KG1 (cell line): ENCODE results near the gene SMIM14.
A peak's percentile ranks its signal among the peaks of the same experiment; 100 is the strongest.
"Not testable (repeated sequence)": the region's sequence is repeated elsewhere in the genome, so short reads cannot be mapped to it uniquely, and the experiment has no call there.

ENCODE experiments used
- DNase-seq: peaks from one replicate; lab custom pipeline; 2025; lab: John Stamatoyannopoulos, UW

SMIM14 gene

DNA sequence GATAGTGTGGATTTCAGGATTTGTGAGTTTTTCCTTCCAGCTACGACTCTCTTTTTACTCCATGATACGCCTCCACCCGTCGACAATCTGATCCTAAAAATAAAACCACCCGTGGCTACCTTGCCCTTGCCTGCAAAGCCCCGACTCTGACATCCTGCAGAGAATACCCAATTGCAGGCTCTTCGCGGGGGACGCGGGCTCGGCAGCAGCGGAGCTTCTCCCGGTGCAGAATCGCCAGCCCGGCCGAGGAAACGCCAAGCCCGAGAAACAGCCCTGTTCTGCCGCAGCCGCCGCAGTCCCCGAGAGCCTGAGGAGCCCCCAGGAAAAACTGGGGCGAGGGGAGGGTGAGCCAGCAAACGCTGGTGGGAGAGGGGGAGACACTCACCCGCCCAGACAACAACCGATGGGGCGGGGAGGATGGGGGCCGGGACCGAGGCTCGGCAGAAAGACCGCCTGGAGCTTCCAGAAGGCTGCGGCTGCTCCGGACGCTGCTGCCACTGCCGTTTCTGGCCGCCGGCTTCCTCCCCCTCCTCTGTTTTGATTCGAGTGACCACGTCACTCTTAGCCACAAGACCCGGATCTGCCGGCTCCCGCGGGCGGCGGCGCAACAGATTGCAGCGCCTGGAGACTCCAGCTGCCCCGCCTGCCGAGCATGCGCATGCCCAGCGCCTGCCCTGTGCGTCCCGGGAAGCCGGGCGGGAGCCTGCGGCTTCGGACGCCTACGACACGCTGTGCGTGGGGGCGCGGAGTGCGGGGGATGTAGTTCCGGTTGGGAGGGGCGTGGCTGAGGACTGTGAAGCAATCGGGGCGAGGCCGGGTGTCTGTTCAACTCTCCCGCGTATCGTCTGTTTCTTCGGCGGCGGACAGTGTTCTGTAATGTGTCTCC lies at the start of gene SMIM14:
SMIM14 (minus strand) TSS at position 512 of the 886 bp plus-strand sequence. CDS start 33,720 bp downstream, outside the sequence.
- peak; percentile 69 for DNase-seq

DNA sequence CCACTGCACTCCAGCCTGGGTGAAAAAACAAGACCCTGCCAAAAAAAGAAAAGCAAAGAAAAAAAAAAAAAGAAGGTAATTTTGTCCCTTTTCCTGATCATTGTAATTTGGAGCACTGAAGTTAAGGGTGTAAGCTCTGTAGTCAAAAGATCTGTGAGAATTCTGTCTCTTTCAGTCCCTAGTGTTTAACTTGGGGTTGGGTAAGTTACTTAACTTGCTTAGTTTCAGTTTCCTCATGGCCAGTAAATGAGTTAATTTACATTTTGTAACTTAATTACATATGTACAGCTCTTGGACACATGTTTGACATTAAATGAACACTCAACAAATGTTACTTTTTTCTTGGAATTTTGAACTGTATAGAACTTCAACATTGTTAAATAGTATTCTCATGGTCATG lies 48.3 kb upstream of the SMIM14 start:
- DNase-seq, result no peak

DNA sequence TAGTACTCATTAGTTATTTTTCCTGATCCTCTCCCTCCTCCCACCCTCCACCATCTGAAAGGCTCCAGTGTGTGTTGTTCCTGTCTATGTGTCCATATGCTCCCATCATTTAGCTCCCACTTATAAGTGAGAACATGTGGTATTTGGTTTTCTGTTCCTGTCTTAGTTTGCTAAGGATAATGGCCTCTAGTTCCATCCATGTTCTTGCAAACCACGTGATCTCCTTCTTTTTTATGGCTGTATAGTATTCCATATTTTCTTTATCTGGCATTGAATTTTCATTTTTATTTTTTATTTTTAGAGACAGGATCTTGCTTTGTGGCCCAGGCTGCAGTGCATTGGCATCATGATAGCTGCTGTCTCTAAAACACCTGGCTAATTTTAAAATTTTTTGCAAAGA lies 47.3 kb upstream of the SMIM14 start:
- no peak for DNase-seq

DNA sequence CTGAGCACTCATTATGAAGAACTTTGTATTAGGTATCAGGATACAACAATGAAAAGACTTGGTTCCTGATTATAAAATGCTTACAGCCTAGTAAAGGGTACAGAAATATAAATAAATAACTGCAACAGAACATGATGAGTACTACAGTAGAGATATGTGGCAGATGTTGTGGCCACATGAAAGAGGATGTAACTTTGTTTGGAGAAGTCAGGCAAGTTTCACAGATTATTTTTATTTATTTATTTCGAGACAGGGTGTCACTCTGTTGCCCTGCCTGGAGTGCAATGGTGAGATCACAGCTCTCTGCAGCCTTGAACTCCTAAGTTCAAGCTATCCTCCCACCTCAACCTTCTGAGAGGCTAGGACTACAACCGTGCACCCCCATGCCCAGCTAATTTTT lies 43.5 kb upstream of the SMIM14 start:
- no peak for DNase-seq

DNA sequence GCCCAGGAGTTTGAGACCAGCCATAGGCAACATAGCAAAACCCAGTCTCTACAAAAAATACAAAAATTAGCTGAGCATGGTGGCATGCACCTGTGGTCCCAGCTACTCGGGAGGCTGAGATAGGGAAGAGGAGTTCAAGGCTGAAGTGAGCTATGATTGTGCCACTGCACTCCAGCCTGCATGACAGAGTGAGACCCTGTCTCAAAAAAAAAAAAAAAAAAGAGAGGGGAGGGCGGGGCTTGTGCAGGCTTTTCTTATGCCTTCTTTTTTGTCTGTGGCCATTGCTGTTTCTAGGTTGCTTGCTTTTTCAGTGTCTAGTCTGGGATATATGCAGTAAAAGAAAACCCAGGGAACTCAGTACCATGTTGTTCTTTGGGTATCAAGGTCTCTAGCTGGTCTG lies 42.3 kb upstream of the SMIM14 start:
- not testable (repeated sequence) for DNase-seq

DNA sequence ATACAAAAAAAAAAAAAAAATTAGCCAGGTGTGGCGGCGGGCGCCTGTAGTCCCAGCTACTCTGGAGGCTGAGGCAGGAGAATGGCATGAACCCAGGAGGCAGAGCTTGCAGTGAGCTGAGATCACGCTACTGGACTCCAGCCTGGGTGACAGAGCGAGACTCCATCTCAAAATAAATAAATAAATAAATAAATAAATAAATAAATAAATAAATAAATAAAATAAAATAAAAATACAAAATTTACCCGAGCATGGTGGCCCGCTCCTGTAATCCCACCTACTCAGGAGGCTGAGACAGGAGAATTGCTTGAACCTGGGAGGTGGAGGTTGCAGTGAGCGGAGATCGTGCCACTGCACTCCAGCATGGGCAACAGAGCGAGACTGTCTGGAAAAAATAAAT lies 37.0 kb upstream of the SMIM14 start:
- not testable (repeated sequence) for DNase-seq

DNA sequence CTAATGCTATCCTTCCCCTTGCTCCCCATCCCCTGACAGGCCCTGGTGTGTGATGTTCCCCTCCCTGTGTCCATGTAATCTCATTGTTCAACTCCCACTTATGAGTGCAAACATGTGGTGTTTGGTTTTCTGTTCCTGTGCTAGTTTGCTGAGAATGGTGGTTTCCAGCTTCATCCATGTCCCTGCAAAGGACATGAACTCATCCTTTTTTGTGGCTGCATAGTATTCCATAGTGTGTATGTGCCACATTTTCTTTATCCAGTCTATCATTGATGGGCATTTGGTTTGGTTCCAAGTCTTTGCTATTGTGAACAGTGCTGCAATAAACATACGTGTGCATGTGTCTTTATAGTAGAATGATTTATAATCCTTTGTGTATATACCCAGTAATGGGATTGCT lies 31.6 kb upstream of the SMIM14 start:
- DNase-seq, result not testable (repeated sequence)

DNA sequence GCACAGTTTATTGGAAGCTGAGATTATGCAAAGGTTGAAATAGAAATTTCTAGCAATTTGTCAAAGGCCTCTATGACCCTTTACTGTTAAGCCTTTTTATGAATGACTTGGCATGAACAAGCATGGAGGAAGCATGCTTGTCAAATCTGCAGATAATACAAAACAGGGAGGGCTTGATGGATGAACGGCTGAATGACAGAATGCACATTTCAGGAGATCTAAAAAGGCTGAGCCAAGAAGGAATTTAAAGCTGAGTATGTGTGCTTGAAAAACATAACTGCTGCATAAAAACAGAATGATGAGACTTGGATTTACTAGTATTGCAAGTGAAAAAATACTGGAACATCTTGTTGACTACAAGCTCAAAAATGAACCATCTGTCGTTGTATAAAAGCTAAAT lies 30.2 kb upstream of the SMIM14 start:
- DNase-seq, result no peak

DNA sequence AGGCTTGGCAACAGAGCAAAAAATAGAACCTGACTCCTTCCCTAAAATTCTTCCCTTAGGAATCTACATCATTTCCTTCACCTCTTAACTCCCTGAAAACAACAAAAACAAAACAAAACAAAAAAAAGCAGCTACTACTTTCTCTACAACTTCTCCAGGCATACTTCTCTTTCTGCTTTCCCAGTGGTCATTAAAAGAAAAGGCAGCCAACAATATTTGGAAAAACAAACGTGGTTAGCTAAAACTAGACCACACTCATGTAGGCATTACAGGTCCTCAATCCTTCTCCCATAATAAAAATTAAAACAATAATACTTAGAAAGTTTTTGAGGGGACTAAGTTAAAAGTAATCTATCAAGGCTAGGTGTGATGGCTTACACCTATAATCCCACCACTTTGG lies 29.0 kb upstream of the SMIM14 start:
- DNase-seq, result no peak

DNA sequence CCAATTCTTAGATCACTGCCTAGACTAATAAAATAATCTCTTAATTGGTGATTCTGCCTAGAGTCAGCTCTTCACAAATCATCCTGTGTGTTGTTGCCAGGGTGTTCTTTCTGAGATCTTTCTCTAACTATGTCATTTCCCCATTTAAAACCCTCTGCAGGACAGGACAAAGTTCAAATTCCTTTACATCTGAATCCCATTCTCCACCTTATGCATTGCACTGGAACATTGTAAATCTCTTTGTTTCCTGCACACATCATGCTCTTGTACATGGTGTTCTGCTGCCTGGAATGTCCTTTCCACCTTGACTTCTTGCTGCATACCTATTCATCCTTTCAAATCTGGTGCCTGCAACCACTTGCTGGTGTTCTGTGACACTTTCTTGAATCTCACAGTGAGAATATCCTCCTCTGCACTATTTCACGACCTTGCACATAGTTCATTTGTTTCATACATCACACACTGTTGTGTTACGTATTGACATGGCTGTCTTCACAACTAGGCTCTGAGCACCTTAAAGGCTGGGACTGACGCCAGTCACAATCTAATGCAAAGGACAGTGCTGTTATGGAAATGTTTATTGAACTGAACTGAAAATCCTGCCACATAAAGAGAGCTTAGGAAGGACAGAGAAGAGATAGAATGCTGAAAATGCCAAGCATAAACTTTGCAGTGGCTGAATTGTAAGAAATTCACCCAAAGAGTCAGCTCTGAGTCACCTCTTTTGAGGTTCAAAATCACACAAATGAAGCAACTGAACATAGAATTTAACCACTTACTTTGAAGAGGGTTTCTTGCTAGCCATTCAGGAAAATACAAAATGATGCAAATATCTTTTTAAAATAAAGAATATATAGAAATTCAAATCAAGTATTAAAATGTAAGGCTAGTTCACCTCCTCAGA lies 26.4 kb upstream of the SMIM14 start:
- DNase-seq, result no peak

DNA sequence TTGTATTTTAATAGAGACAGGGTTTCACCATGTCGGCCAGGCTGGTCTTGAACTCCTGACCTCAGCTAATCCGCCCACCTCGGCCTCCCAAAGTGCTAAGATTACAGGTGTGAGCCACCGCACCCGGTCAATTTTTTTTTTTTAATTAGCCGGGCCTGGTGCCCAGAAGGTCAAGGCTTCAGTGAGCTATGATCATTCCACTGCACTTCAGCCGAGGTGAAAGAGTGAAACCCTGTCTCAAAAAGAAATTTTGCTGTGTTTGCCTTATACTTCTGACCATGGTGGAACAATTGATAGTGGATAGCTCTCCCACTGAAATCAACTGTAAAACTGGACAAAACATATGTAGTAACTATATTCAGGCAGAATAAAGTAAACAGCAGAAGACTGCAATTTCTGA lies 24.0 kb upstream of the SMIM14 start:
- no peak for DNase-seq

DNA sequence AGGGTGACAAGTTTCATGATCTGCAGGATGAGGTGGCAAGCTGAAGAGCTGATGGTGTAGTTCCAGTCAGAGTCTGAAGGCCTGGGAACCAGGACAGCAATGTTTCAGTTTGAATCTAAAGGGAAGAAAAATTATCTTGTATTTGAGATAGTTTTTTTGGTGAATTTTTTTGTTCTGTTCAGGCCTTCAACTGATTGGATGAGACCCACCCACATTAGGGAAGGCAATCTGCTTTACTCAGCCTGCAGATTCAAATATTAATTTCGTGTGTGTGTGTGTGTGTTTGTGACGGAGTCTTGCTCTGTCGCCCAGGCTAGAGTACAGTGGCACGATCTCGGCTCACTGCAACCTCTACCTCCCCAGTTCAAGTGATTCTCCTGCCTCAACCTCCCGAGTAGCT lies 22.1 kb upstream of the SMIM14 start:
- DNase-seq, result no peak

DNA sequence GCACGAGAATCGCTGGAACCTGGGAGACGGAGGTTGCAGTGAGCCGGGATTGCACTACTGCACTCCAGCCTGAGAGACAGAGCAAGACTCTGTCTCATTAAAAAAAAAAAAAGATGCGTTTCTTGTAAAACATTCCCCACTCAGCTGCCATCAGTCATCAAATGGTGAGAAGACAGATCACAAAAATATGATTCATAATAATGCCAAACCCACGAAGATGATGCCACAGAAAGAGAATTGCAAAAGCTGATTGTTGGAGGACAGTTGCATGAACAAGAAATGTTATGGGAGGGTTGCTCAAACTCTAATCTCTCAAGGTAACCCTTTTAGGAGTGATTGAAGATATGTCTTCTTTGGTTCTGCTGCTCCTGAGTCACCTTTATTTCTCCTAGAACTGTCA lies 21.4 kb upstream of the SMIM14 start:
- no peak for DNase-seq

DNA sequence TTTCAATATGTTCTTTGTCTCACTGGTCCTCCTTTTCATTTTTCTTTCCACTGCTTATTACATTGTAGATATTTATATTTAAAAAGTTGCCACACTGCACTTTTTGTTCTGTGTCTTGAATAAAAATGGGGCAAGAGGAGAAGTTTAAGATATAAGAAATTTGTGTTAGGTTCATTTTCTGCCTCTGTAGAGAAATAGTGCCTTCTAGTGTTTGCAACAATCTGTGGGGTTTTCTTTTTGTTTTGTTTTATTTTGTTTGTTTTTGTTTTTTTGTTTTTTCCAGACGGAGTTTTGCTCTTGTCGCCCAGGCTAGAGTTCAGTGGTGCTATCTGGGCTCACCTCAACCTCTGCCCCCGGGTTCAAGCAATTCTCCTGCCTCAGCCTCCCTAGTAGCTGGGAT lies 20.1 kb upstream of the SMIM14 start:
- DNase-seq, result no peak

DNA sequence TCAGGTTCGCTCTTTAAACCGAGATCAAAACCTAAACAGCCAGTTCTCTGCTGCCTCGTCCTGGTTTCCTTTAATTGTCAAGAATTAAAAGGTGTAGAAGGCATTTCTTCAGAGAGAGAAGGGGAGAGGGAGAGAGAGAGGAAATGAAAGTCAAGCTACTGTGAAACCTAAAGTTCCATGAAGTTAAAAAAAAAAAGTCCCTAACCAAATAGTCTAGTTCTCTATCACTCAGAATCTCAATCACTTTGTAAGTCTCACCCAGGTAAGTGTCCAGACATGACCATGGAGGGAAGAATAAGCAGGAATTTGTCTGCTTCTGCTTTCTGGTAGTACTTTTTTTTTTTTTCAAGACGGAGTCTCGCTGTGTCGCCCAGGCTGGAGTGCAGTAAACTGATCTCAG lies 18.8 kb upstream of the SMIM14 start:
- DNase-seq, result no peak

DNA sequence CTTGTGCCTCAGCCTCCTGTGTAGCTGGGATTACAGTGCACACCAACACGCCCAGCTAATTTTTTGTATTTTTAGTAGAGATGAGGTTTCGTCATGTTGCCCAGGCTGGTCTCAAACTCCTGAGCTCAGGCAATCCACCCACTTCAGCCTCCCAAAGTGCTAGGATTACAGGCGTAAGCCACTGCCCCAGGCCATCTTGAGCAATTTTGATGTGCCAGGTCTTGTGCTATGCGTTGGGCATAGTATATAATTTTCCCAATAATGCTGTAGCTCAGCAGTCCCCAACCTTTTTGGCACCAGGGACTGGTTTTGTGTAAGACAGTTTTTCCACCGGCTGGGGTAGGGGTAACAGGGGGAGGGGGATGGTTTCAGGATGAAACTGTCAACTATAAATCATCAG lies 18.0 kb upstream of the SMIM14 start:
- not testable (repeated sequence) for DNase-seq

DNA sequence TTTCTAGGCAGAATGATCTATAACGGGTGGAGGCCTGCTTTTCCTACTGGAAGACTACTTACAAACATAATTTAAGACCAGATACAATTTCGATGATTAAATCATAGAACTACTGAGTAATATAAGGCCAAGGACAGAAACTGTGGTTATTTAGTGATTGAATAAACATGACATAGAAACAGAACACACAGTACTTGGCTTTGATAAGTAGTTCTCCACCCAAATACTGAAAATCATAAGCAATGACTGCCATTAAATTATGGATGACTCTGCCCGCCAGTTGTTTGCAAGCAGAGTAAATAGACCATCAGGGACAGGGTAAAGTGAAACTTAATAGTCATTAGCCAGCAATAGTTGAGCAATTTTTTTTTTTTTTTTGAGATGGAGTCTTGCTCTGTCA lies 17.2 kb upstream of the SMIM14 start:
- no peak for DNase-seq

DNA sequence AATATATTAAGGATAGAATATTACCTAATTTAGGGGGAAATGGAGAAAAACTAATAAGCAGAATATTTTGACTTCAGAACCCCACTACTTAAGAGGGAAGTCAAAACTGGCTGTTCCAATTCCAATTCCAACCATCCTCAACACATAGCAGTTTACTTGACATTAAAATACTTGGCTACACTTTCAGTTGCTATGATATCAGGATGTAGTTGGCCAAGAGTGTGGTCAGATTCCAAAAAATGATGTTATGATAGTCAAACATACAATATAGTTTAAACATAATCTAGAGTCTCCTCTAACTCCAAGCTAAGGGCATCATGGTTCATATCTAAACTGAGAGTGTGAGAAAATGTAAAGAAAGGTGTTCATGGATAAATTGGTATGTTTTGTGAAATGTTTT lies 16.5 kb upstream of the SMIM14 start:
- no peak for DNase-seq

DNA sequence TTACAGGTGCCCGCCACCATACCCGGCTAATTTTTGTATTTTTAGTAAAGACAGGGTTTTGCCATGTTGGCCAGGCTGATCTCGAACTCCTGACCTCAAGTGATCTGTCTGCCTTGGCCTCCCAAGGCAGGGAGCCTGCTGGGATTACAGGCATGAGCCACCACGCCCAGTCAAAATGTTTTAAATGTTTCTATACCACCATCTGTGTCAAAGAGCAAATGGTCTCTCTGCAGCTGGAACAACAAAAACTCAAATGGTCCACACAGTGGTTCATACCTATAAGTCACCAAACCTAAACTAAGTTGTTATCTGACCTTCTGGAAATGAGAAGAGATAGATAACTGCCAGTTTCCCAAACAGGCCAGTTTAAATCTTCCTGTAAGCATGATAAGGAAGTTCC lies 12.9 kb upstream of the SMIM14 start:
- not testable (repeated sequence) for DNase-seq

DNA sequence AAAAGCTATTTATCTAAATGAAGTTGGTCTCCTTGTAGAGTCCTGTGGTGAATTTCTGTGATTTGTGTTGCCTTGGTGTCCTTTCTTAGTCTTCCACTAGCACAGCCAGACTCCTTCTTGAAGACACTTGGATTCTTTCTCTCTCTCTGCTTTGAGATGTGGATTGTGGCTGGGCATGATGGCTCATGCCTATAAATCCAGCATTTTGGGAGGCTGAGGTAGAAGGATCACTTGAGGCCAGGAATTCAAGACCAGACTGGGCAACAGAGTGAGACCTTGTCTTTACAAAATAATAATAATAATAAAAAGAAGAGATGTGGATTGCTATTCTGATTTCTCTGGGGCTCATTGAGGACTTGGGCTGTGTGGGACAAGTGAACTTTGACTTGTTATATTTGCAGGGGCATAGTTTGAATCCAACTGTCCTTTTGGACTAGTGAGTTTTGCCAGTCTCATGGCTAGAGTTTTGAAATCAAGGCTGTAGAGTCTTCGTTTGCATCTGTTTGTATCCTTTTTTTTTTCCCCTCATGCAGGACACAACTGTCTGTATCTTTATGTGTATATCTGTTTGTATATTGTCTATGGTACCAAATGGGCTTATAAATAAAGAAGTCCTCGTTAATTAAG lies 11.1 kb upstream of the SMIM14 start:
- no peak for DNase-seq

DNA sequence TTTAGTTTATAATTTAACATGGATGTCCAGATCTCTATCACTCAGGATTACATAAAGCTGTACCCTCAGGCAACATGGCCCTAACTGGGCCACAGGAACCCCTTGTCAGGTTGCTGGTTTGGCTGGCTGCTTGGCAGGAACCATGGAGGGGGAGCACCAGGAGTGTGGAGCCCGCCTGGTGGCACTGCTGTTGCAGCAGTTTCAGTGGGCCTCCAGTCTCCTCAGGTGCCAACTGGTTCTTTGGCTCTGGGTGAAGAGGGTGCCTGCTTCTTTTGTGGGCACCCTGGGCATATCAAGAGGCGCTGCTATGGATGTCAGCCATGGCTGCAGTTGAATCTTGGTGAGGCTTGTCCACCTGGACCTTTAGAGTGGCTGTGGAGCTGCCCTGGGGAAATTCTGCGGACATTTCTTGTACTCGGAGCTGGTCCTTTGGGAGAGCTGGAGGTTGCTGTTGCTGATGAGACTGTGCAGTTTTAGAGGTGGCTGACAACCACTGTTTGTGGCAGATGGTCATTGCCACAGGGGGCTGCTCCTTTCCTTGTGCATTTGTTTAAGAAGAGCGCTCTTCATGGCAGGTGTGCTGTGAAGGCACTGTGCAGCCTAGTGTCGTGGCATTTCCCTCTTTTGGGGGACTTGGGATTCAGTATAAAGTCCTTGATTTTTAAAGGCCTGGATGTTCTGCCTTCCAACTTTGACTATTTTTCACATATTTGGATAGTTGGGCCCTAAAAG lies 10.3 kb upstream of the SMIM14 start:
- no peak for DNase-seq

DNA sequence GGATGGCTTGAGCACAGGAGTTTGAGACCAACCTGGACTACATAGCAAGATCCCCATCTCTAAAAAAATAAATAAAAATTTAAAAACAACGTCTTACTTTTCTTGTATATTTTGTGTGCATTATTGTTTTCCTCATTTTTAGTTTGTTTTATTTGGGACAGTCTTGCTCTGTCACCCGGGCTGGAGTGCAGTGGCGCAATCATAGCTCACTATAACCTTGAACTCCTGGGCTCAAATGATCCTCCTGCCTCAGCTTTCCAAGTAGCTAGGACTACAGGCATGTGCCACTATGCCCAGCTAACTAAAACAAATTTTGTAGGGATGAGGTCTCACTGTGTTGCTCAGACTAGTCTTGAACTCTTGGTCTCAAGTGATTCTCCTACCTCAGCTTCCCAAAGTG lies 9.5 kb upstream of the SMIM14 start:
- DNase-seq, result no peak
